Measurements from ENCODE around the gene TCAIM.

TCAIM gene

GRCh38 chr3:44446929-44447328 lies 108.4 kb downstream of the TCAIM start:
- no peak for DNase-seq

- DNase-seq: no peak
Observed at GRCh38 chr3:44451441-44451840, 112.9 kb downstream of the TCAIM start.

GRCh38 chr3:44454258-44454657 lies 115.7 kb downstream of the TCAIM start:
- no peak for DNase-seq

DNA sequence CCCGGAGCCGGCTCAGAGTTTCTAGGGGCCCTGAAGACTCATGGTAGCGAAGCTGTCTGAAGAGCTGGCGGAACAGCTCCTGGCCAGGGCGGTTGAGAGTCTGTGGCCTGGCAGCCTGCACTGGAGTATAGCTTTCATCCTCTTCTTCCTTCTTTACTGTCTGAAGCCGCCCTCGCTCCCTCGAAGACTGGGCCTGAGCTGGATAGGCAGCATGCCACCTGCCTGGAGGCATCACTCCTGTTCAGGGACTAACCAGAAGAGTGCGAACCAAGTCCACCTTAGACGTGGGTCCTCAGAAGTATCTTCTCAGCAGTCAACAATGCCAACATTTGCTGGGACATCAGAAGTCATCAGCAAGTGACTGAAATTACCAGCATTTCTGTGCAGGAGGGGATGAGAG lies 116.8 kb downstream of the TCAIM start:
- no peak for DNase-seq

Measured in RPMI8226 (cell line).